Kidney epithelial cell (primary cell): Measurements from ENCODE around the gene GRAMD2B. TPM values are rescaled to one million over a fixed set of nuclear protein-coding genes. Genes with fewer than 3 reads are reported as not detected.

Experiments used
- DNase-seq: peaks from one replicate; pipeline ENCODE4 v3.0.0-alpha.2; 2010; ENCODE audit warnings: low read depth
- H3K27me3 ChIP-seq: 2 replicates; pipeline ENCODE4 v1.6.0; 2011; ENCODE audit warnings: low read length; ENCODE audit not compliant: control insufficient read depth, insufficient read depth
- H3K36me3 ChIP-seq: 2 replicates; pipeline ENCODE4 v1.5.1; 2011; ENCODE audit warnings: low read length; ENCODE audit not compliant: control insufficient read depth, insufficient read depth
- H3K4me3 ChIP-seq: 2 replicates; pipeline ENCODE4 v1.5.1; 2011; ENCODE audit warnings: low read depth, mild to moderate bottlenecking, control low read depth, low read length
- total RNA-seq: library from RNA; depleted of rRNA; stranded (reverse); fragments of >200 nt; gene quantifications from 2 replicates; pipeline ENCODE4 v1.2.3, GENCODE V29; 2015
- TF ChIP-seq, protein P1 (sequence below): IDR thresholded peaks from 2 replicates; pipeline ENCODE4 v1.5.1; 2011; ENCODE audit warnings: mild to moderate bottlenecking, moderate library complexity, low read length, control low read depth, inconsistent platforms; ENCODE audit not compliant: insufficient read depth, poor library complexity, severe bottlenecking

GRAMD2B gene
- total RNA-seq, 1 donor from 2014 or later, result 36.9 TPM

- no peak overlapping the region for H3K4me3 ChIP-seq
- TF ChIP-seq, protein P1, sequence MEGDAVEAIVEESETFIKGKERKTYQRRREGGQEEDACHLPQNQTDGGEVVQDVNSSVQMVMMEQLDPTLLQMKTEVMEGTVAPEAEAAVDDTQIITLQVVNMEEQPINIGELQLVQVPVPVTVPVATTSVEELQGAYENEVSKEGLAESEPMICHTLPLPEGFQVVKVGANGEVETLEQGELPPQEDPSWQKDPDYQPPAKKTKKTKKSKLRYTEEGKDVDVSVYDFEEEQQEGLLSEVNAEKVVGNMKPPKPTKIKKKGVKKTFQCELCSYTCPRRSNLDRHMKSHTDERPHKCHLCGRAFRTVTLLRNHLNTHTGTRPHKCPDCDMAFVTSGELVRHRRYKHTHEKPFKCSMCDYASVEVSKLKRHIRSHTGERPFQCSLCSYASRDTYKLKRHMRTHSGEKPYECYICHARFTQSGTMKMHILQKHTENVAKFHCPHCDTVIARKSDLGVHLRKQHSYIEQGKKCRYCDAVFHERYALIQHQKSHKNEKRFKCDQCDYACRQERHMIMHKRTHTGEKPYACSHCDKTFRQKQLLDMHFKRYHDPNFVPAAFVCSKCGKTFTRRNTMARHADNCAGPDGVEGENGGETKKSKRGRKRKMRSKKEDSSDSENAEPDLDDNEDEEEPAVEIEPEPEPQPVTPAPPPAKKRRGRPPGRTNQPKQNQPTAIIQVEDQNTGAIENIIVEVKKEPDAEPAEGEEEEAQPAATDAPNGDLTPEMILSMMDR, result no peak
- DNase-seq, result no peak
These were observed 22.5 kb upstream of the GRAMD2B start for GRCh38 chr5:126400621-126401251.

DNA sequence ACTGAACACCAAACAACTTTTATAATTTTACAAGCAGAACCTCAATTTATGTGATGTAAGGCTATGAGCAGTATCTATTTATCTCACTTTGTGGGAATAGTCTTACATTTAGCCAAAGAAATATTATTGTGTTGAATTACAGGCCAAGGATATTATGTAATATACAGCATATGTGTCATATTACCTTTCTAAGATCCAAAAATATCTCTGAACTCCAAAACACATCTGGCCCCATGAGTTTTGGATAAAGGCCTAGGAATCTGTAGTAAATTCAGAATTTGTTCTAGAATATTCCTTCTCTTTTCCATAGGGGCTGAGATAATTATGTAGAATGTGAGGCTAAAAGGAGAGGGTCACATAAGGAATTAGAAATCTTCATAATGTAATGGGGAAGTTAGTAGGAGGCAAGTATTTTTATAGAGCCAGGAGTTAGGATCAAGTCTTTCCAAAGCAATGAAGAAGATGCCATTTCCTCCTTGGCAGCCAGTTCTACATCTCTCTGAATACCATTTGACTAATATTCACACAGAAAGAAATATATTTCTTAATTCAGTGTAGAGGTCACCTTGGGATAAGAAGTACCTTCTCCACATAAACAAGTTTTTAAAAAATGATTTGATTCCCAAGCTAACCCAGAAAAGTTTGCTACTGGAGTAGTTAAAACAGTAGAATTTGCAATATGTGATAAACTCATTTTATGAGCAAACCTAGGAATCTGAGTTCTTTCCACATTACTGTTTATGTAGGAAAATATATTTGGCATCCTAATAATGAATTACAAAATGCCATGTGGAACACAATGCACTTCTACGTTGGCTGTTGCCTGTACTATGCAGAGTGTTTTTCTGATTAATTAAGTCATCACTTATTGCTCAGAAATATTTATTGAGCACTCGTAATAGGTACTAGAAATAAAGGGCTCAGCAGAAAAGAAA, 20.3 kb upstream of the GRAMD2B start:
- TF ChIP-seq, protein P1, result no peak

More at GRCh38 chr5:126400621-126401251, 22.5 kb upstream of the GRAMD2B start:
- no peaks in the 10 kb centered on the region for H3K36me3 ChIP-seq
- H3K27me3 ChIP-seq, result no peaks in the 10 kb centered on the region

DNA sequence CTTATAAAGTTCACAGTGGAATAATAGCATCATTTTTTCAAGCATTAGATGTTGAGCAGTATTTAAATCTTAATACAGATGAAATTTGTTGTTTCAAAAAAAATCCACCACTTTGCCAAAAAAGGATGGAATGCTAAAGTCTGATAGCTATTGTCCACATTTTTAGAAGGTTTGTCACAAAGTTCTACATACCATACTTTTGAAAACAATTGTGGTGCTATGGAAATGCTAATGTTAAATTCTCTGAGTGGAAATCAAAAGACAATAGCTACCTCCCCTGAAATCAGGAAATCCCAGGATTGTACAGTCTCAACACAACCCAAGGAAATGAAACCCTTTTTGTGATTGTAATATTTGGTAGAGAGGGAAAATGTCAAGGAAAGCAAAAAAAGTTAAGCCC, 19.3 kb upstream of the GRAMD2B start:
- no peaks in the 10 kb centered on the region for H3K27me3 ChIP-seq
- no peaks in the 10 kb centered on the region for H3K36me3 ChIP-seq
- no peak for DNase-seq
- no peak overlapping the region for H3K4me3 ChIP-seq
- TF ChIP-seq, protein P1, result no peak

More for the DNA sequence above, 20.3 kb upstream of the GRAMD2B start:
- no peaks in the 10 kb centered on the region for H3K27me3 ChIP-seq
- no peaks in the 10 kb centered on the region for H3K36me3 ChIP-seq
- H3K4me3 ChIP-seq, result no peak overlapping the region
- no peak for DNase-seq

DNA sequence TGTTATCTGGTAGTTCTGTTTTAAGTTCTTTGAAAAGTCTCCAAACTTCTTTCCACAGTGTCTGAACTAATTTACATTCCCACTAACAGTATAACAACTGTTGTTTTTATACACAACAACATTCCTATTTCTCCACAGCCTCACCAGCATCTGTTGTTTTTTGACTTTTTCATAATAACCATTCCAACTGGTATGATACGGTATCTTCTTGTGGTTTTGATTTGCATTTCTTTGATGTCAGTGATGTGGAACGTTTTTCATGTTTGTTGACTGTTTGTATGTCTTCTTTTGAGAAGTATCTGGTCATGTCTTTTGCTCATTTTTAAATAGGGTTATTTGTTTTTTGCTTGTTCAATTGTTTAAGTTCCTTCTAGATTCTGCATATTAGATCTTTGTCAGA, 12.6 kb upstream of the GRAMD2B start:
- H3K27me3 ChIP-seq, result no peaks in the 10 kb centered on the region
- TF ChIP-seq, protein P1, result no peak
- no peak for DNase-seq
- H3K4me3 ChIP-seq, result no peak overlapping the region
- no peaks in the 10 kb centered on the region for H3K36me3 ChIP-seq

DNA sequence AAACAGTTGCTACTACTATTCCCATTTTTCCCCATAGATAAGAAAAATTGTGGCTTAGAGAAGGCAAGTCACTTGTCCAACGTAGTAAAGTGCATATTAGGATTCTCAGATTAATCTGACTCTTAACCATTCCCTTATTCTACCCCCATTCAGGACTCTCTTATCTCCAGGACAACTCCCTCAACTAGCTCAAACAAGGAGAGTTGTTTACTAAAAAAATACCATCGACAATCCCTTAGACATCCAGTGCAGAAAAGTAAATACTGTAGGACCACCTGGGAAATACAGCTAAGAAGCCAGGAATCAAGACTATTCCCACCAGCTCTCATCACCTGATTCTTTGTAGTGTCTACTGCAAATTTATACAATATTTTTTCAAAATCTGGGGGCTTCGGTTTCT, 9.4 kb upstream of the GRAMD2B start:
- Histone ChIP-seq H3K36me3 (no peaks in the 10 kb centered on the region), H3K27me3 (no peaks in the 10 kb centered on the region), H3K4me3 (no peak overlapping the region)
- DNase-seq, result no peak
- TF ChIP-seq, protein P1, result no peak
